Neural cell (in vitro differentiated cells): ENCODE results near the gene KPNA1. TPM values are rescaled to one million over a fixed set of nuclear protein-coding genes. Genes with fewer than 3 reads are reported as not detected.
"Not testable (repeated sequence)": the region's sequence is repeated elsewhere in the genome, so short reads cannot be mapped to it uniquely, and the experiment has no call there.

Source experiments
- H2AFZ ChIP-seq: fragments of 200-600, 300-800 bp; sonication (generic), shearing (Covaris generic); 2 replicates; pipeline ENCODE4 v1.6.0; 2014; ENCODE audit warnings: low read depth, mild to moderate bottlenecking, antibody characterized with exemption, low read length, moderate library complexity
- H3F3A ChIP-seq: fragments of 200-600 bp; shearing (Covaris generic); 2 replicates; pipeline ENCODE4 v1.6.1; 2016; ENCODE audit warnings: mild to moderate bottlenecking, moderate library complexity, mixed read lengths, antibody characterized with exemption, low read length; ENCODE audit not compliant: insufficient read depth, poor library complexity, severe bottlenecking
- H3K27ac ChIP-seq: fragments of 200-600, 300-800 bp; sonication (generic), shearing (Covaris generic); 2 replicates; pipeline ENCODE4 v1.5.1; 2014; ENCODE audit warnings: mild to moderate bottlenecking, low read length, moderate library complexity
- H3K27me3 ChIP-seq: fragments of 300-800, 200-600 bp; sonication (generic), shearing (Covaris generic); 2 replicates; pipeline ENCODE4 v1.6.0; 2014; ENCODE audit warnings: mild to moderate bottlenecking, low read depth, low read length, moderate library complexity; ENCODE audit not compliant: insufficient read depth
- H3K36me3 ChIP-seq: fragments of 300-800, 200-600 bp; sonication (generic), shearing (Covaris generic); 2 replicates; pipeline ENCODE4 v1.5.1; 2014; ENCODE audit warnings: mild to moderate bottlenecking, antibody characterized with exemption, low read length, moderate library complexity; ENCODE audit not compliant: insufficient read depth
- H3K4me2 ChIP-seq: fragments of 300-800, 200-600 bp; sonication (generic), shearing (Covaris generic); 2 replicates; pipeline ENCODE4 v1.6.0; 2014; ENCODE audit warnings: mild to moderate bottlenecking, low read length
- H3K4me3 ChIP-seq: fragments of 300-800, 200-600 bp; sonication (generic), shearing (Covaris generic); 2 replicates; pipeline ENCODE4 v1.5.1; 2014; ENCODE audit warnings: mild to moderate bottlenecking, low read length, moderate library complexity
- H3K79me2 ChIP-seq: fragments of 200-600 bp; shearing (Covaris generic); replicated peaks from 2 replicates; pipeline ENCODE4 v1.6.0; 2014; ENCODE audit warnings: mild to moderate bottlenecking, low read length, moderate library complexity; ENCODE audit not compliant: insufficient read depth
- H3K9ac ChIP-seq: fragments of 300-800, 200-600 bp; sonication (generic), shearing (Covaris generic); 2 replicates; pipeline ENCODE4 v1.6.1; 2016; ENCODE audit warnings: mild to moderate bottlenecking, low read length, mixed read lengths
- H3K9me2 ChIP-seq: fragments of 200-600 bp; shearing (Covaris generic); 2 replicates; pipeline ENCODE4 v1.6.1; 2016; ENCODE audit warnings: mild to moderate bottlenecking, low read length, mixed read lengths; ENCODE audit not compliant: insufficient read depth
- H3K9me3 ChIP-seq: fragments of 200-600, 300-800 bp; sonication (generic), shearing (Covaris generic); 2 replicates; pipeline ENCODE4 v1.6.1; 2016; ENCODE audit warnings: mild to moderate bottlenecking, mixed run types, low read length, moderate library complexity, mixed read lengths
- H4K20me1 ChIP-seq: fragments of 200-600 bp; shearing (Covaris generic); 2 replicates; pipeline ENCODE4 v1.6.1; 2016; ENCODE audit warnings: mild to moderate bottlenecking, mixed run types; ENCODE audit not compliant: insufficient read depth
- EP300 ChIP-seq: fragments of 450-650 bp; conservative IDR thresholded peaks from 2 replicates; pipeline ENCODE4 v1.6.1; 2014; ENCODE audit warnings: antibody characterized with exemption, mild to moderate bottlenecking, moderate library complexity; ENCODE audit not compliant: poor library complexity, severe bottlenecking
- EZH2 ChIP-seq: fragments of 200-600, 300-800 bp; shearing (Covaris generic), sonication (generic); IDR thresholded peaks from 2 replicates; pipeline ENCODE4 v1.6.1; 2014; ENCODE audit warnings: antibody characterized with exemption, low read length, borderline replicate concordance, mild to moderate bottlenecking; ENCODE audit not compliant: insufficient read depth, poor library complexity, severe bottlenecking
- MXI1 ChIP-seq: fragments of 450-650 bp; conservative IDR thresholded peaks from 2 replicates; pipeline ENCODE4 v1.6.1; 2014; ENCODE audit warnings: antibody characterized with exemption, mild to moderate bottlenecking; ENCODE audit not compliant: poor library complexity, severe bottlenecking
- POLR2AphosphoS5 ChIP-seq: IDR thresholded peaks from 2 replicates; pipeline ENCODE4 v1.6.1; 2012
- RAD21 ChIP-seq: fragments of 450-650 bp; conservative IDR thresholded peaks from 2 replicates; pipeline ENCODE4 v1.6.1; 2014; ENCODE audit warnings: antibody characterized with exemption, mild to moderate bottlenecking, moderate library complexity
- SMC3 ChIP-seq: fragments of 450-650 bp; conservative IDR thresholded peaks from 2 replicates; pipeline ENCODE4 v1.6.1; 2014; ENCODE audit warnings: antibody characterized with exemption, mild to moderate bottlenecking, moderate library complexity; ENCODE audit not compliant: poor library complexity
- TAF1 ChIP-seq: IDR thresholded peaks from 2 replicates; pipeline ENCODE4 v1.6.1; 2012; ENCODE audit warnings: low read depth
- polyA plus RNA-seq: library from polyadenylated mRNA; depleted of rRNA; stranded (reverse); fragments of >200 nt; gene quantifications from 2 replicates; pipeline ENCODE4 v1.2.3, GENCODE V29; 2014
- TF ChIP-seq, protein P1 (sequence below): IDR thresholded peaks from 2 replicates; pipeline ENCODE4 v1.6.1; 2012; ENCODE audit warnings: borderline replicate concordance
- TF ChIP-seq, protein P2 (sequence below): fragments of 450-650 bp; IDR thresholded peaks from 2 replicates; pipeline ENCODE4 v1.5.1; 2014; ENCODE audit warnings: antibody characterized with exemption, mild to moderate bottlenecking, moderate library complexity; ENCODE audit not compliant: poor library complexity, severe bottlenecking

The KPNA1 gene
- polyA plus RNA-seq, 1 donor from 2014 or later: 35.8 TPM

DNA sequence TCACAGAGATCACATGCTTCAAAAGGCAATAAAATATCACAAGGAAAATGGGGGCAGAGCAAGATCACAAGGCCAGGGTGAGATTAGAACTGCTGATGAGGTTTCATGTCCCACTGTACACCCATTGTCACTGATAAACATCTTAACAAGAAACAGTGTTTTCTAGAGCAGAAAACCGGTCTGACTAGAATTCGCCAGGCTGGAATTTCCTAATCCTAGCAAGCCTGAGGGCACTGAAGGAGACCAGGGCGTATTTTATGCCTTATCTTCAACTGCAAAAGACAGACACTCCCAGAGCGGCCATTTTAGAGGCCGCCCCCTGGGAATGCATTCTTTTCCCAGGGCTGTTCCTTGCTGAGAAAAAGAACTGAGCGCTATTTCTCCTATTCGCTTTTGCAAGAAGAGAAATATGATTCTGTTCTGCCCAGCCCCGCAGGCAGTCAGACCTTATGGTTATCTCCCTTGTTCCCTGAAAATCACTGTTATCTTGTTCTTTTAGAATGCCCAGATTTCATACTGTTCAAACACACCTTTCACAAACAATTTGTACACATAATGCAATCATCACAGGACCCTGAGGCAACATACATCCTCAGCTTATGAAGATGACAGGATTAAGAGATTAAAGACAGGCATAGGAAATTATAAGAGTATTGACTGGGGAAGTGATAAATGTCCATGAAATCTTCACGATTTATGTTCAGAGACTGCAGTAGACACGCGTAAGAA is 70.8 kb downstream of the KPNA1 start:
- not testable (repeated sequence) for H3K4me2 ChIP-seq, H3K4me3 ChIP-seq

DNA sequence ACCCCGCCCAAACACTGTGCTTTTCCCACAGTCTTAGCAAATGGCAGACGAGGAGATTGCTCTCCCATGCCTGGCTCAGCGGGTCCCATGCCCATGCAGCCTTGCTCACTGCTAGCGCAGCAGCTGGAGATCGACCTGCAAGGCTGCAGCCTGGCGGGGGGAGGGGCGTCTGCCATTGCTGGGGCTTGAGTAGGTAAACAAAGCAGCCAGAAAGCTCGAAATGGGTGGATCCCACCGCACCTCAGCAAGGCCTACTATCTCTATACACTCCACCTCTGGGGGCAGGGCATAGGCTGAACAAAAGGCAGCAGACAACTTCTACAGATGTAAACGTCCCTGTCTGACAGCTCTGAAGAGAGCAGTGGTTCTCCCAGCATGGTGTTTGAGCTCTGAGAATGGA is 71.6 kb downstream of the KPNA1 start:
- no peak overlapping the region for H3K4me2 ChIP-seq
- no peak overlapping the region for H3K27ac ChIP-seq
- H3F3A ChIP-seq: no peaks in the 10 kb centered on the region
- H3K4me3 ChIP-seq: no peak overlapping the region
- H3K9ac ChIP-seq: no peak overlapping the region
- H3K36me3 ChIP-seq: no peaks in the 10 kb centered on the region
- no peaks in the 10 kb centered on the region for H3K9me2 ChIP-seq
- no peaks in the 10 kb centered on the region for H3K79me2 ChIP-seq
- H3K9me3 ChIP-seq: no peaks in the 10 kb centered on the region
- TF ChIP-seq, protein P1, sequence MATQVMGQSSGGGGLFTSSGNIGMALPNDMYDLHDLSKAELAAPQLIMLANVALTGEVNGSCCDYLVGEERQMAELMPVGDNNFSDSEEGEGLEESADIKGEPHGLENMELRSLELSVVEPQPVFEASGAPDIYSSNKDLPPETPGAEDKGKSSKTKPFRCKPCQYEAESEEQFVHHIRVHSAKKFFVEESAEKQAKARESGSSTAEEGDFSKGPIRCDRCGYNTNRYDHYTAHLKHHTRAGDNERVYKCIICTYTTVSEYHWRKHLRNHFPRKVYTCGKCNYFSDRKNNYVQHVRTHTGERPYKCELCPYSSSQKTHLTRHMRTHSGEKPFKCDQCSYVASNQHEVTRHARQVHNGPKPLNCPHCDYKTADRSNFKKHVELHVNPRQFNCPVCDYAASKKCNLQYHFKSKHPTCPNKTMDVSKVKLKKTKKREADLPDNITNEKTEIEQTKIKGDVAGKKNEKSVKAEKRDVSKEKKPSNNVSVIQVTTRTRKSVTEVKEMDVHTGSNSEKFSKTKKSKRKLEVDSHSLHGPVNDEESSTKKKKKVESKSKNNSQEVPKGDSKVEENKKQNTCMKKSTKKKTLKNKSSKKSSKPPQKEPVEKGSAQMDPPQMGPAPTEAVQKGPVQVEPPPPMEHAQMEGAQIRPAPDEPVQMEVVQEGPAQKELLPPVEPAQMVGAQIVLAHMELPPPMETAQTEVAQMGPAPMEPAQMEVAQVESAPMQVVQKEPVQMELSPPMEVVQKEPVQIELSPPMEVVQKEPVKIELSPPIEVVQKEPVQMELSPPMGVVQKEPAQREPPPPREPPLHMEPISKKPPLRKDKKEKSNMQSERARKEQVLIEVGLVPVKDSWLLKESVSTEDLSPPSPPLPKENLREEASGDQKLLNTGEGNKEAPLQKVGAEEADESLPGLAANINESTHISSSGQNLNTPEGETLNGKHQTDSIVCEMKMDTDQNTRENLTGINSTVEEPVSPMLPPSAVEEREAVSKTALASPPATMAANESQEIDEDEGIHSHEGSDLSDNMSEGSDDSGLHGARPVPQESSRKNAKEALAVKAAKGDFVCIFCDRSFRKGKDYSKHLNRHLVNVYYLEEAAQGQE: no peak
- no peak for TF ChIP-seq EP300
- no peak for TF ChIP-seq TAF1
- TF ChIP-seq MXI1: no peak
- TF ChIP-seq, protein P2, sequence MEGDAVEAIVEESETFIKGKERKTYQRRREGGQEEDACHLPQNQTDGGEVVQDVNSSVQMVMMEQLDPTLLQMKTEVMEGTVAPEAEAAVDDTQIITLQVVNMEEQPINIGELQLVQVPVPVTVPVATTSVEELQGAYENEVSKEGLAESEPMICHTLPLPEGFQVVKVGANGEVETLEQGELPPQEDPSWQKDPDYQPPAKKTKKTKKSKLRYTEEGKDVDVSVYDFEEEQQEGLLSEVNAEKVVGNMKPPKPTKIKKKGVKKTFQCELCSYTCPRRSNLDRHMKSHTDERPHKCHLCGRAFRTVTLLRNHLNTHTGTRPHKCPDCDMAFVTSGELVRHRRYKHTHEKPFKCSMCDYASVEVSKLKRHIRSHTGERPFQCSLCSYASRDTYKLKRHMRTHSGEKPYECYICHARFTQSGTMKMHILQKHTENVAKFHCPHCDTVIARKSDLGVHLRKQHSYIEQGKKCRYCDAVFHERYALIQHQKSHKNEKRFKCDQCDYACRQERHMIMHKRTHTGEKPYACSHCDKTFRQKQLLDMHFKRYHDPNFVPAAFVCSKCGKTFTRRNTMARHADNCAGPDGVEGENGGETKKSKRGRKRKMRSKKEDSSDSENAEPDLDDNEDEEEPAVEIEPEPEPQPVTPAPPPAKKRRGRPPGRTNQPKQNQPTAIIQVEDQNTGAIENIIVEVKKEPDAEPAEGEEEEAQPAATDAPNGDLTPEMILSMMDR: no peak
- no peak for TF ChIP-seq POLR2AphosphoS5
- TF ChIP-seq RAD21: no peak
- no peak for TF ChIP-seq SMC3
- no peak for TF ChIP-seq EZH2
- H4K20me1 ChIP-seq: no peaks in the 10 kb centered on the region
- no peaks in the 10 kb centered on the region for H3K27me3 ChIP-seq
- H2AFZ ChIP-seq: no peak overlapping the region

More for the DNA sequence above, 70.8 kb downstream of the KPNA1 start:
- H3K27ac ChIP-seq, H4K20me1 ChIP-seq, H3F3A ChIP-seq, H2AFZ ChIP-seq, H3K9me2 ChIP-seq, H3K27me3 ChIP-seq, H3K9me3 ChIP-seq, H3K79me2 ChIP-seq, H3K9ac ChIP-seq, H3K36me3 ChIP-seq: not testable (repeated sequence)

DNA sequence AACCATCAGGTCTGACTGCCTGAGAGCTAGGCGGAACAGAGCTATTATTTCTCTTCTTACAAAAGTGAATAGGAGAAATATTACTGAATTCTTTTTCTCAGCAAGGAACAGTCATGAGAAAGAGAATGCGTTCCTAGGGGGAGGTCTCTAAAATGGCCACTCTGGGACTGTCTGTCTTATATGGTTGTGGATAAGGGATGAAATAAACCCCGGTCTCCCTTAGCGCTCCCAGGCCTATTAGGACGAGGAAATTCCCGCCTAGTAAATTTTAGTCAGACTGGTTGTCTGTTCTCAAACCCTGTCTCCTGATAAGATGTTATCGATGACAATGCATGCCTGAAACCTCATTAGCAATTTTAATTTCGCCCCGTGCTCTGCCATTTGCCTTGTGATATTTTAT is 78.8 kb downstream of the KPNA1 start:
- Histone ChIP-seq H3K9me2 (no peaks in the 10 kb centered on the region), H3K79me2 (no peaks in the 10 kb centered on the region), H3K9me3 (no peaks in the 10 kb centered on the region), H2AFZ (no peak overlapping the region), H3K27me3 (no peaks in the 10 kb centered on the region), H3K27ac (no peak overlapping the region), H3K9ac (no peak overlapping the region), H3F3A (no peaks in the 10 kb centered on the region), H3K4me3 (no peak overlapping the region), H4K20me1 (no peaks in the 10 kb centered on the region), H3K4me2 (no peak overlapping the region), H3K36me3 (peaks cover 6% of the 10 kb centered on the region)
- TF ChIP-seq, protein P1: no peak
- TF ChIP-seq EP300 (no peak), TAF1 (no peak), MXI1 (no peak), POLR2AphosphoS5 (no peak), EZH2 (no peak), SMC3 (no peak), RAD21 (no peak)
- TF ChIP-seq, protein P2: no peak
